ENCODE results near the gene CORO6. TPM values are rescaled to one million over a fixed set of nuclear protein-coding genes. Genes with fewer than 3 reads are reported as not detected.

The CORO6 gene
- total and polyA plus RNA-seq, 2 experiments from 2014 or later: 2.6 to 5.2 TPM

DNA sequence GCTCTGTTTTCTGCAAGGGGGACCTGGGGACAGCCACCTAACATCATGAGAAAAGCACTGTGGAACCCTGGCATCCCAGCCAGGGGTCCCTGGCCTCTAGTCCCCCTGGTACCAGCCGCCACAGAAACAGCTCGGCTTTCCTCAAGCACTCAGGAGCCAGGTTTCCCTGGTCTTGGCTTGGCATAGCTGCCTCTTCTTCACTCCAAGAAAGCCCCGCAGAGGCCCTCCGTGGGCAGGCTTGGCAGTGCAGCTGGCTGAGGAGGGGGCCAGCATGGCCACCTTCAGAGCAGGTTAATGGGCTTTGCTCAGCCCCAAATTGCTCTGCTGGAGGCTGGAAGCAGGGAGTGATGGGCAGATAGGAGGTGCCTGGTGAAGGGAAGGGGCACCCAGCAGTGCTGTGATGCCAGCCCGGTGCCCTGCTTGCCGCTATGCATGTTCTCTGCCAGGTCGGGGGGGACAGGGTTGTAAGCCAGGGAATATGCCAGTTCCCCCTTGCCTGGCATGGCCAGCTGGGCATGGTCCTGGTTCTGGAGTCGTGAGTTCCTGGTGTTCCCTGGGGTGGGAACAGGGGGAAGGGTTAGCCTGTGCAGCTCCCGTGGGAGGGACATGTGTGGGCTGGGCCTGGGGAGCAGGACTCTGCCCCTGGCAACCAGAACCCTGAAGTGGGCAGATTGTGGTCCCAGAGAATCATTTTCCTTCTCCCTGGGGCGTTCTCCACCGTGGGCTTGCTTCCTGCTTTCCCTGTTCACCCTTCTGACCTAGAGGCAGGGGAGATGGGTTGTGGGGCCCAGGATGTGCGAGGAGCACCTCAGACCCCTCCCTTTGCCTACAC is 26.6 kb downstream of the CORO6 start (continued):
- TF ChIP-seq, protein P1, sequence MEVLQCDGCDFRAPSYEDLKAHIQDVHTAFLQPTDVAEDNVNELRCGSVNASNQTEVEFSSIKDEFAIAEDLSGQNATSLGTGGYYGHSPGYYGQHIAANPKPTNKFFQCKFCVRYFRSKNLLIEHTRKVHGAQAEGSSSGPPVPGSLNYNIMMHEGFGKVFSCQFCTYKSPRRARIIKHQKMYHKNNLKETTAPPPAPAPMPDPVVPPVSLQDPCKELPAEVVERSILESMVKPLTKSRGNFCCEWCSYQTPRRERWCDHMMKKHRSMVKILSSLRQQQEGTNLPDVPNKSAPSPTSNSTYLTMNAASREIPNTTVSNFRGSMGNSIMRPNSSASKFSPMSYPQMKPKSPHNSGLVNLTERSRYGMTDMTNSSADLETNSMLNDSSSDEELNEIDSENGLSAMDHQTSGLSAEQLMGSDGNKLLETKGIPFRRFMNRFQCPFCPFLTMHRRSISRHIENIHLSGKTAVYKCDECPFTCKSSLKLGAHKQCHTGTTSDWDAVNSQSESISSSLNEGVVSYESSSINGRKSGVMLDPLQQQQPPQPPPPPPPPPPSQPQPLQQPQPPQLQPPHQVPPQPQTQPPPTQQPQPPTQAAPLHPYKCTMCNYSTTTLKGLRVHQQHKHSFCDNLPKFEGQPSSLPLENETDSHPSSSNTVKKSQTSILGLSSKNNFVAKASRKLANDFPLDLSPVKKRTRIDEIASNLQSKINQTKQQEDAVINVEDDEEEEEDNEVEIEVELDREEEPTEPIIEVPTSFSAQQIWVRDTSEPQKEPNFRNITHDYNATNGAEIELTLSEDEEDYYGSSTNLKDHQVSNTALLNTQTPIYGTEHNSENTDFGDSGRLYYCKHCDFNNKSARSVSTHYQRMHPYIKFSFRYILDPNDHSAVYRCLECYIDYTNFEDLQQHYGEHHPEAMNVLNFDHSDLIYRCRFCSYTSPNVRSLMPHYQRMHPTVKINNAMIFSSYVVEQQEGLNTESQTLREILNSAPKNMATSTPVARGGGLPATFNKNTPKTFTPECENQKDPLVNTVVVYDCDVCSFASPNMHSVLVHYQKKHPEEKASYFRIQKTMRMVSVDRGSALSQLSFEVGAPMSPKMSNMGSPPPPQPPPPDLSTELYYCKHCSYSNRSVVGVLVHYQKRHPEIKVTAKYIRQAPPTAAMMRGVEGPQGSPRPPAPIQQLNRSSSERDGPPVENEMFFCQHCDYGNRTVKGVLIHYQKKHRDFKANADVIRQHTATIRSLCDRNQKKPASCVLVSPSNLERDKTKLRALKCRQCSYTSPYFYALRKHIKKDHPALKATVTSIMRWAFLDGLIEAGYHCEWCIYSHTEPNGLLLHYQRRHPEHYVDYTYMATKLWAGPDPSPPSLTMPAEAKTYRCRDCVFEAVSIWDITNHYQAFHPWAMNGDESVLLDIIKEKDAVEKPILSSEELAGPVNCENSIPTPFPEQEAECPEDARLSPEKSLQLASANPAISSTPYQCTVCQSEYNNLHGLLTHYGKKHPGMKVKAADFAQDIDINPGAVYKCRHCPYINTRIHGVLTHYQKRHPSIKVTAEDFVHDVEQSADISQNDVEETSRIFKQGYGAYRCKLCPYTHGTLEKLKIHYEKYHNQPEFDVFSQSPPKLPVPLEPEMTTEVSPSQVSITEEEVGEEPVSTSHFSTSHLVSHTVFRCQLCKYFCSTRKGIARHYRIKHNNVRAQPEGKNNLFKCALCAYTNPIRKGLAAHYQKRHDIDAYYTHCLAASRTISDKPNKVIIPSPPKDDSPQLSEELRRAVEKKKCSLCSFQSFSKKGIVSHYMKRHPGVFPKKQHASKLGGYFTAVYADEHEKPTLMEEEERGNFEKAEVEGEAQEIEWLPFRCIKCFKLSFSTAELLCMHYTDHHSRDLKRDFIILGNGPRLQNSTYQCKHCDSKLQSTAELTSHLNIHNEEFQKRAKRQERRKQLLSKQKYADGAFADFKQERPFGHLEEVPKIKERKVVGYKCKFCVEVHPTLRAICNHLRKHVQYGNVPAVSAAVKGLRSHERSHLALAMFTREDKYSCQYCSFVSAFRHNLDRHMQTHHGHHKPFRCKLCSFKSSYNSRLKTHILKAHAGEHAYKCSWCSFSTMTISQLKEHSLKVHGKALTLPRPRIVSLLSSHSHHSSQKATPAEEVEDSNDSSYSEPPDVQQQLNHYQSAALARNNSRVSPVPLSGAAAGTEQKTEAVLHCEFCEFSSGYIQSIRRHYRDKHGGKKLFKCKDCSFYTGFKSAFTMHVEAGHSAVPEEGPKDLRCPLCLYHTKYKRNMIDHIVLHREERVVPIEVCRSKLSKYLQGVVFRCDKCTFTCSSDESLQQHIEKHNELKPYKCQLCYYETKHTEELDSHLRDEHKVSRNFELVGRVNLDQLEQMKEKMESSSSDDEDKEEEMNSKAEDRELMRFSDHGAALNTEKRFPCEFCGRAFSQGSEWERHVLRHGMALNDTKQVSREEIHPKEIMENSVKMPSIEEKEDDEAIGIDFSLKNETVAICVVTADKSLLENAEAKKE (CRISPR knock-in tag; IDR thresholded peaks at IDR 0.05): no peak
- no peak for TF ChIP-seq NANOG (IDR thresholded peaks at IDR 0.05; ENCODE audit: borderline replicate concordance)
- no peak for TF ChIP-seq EZH2phosphoT487 (IDR thresholded peaks at IDR 0.05; ENCODE audit: unreplicated experiment)
- TF ChIP-seq, protein P2, sequence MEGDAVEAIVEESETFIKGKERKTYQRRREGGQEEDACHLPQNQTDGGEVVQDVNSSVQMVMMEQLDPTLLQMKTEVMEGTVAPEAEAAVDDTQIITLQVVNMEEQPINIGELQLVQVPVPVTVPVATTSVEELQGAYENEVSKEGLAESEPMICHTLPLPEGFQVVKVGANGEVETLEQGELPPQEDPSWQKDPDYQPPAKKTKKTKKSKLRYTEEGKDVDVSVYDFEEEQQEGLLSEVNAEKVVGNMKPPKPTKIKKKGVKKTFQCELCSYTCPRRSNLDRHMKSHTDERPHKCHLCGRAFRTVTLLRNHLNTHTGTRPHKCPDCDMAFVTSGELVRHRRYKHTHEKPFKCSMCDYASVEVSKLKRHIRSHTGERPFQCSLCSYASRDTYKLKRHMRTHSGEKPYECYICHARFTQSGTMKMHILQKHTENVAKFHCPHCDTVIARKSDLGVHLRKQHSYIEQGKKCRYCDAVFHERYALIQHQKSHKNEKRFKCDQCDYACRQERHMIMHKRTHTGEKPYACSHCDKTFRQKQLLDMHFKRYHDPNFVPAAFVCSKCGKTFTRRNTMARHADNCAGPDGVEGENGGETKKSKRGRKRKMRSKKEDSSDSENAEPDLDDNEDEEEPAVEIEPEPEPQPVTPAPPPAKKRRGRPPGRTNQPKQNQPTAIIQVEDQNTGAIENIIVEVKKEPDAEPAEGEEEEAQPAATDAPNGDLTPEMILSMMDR (conservative IDR thresholded peaks at IDR 0.05; ENCODE audit: low read depth in 2 of 2): no peak
- TF ChIP-seq, protein P3, sequence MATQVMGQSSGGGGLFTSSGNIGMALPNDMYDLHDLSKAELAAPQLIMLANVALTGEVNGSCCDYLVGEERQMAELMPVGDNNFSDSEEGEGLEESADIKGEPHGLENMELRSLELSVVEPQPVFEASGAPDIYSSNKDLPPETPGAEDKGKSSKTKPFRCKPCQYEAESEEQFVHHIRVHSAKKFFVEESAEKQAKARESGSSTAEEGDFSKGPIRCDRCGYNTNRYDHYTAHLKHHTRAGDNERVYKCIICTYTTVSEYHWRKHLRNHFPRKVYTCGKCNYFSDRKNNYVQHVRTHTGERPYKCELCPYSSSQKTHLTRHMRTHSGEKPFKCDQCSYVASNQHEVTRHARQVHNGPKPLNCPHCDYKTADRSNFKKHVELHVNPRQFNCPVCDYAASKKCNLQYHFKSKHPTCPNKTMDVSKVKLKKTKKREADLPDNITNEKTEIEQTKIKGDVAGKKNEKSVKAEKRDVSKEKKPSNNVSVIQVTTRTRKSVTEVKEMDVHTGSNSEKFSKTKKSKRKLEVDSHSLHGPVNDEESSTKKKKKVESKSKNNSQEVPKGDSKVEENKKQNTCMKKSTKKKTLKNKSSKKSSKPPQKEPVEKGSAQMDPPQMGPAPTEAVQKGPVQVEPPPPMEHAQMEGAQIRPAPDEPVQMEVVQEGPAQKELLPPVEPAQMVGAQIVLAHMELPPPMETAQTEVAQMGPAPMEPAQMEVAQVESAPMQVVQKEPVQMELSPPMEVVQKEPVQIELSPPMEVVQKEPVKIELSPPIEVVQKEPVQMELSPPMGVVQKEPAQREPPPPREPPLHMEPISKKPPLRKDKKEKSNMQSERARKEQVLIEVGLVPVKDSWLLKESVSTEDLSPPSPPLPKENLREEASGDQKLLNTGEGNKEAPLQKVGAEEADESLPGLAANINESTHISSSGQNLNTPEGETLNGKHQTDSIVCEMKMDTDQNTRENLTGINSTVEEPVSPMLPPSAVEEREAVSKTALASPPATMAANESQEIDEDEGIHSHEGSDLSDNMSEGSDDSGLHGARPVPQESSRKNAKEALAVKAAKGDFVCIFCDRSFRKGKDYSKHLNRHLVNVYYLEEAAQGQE (IDR thresholded peaks at IDR 0.05; ENCODE audit: unreplicated experiment): no peak
- TF ChIP-seq ZNF114 (CRISPR knock-in tag; IDR thresholded peaks at IDR 0.05): no peak
- no peak for TF ChIP-seq CREB1 (CRISPR knock-in tag; IDR thresholded peaks at IDR 0.05; ENCODE audit: low read depth)
